ENCODE results near the gene TRIM21.
"Not testable (repeated sequence)": the region's sequence is repeated elsewhere in the genome, so short reads cannot be mapped to it uniquely, and the experiment has no call there.

TRIM21 gene

GRCh38 chr11:4416816-4417215, 23.3 kb upstream of the TRIM21 start:
- no peak for DNase-seq
- Histone ChIP-seq H2BK15ac (replicated peaks; ENCODE audit: low read depth) (no peak overlapping the region), H3K18ac (ENCODE audit: low read length) (no peak overlapping the region), H3K4ac (ENCODE audit: low read depth, low read length) (no peak overlapping the region), H3K79me1 (ENCODE audit: low read length) (no peaks in the 10 kb centered on the region), H3K79me2 (ENCODE audit: control insufficient read depth, insufficient read depth, low read length) (no peaks in the 10 kb centered on the region), H2BK120ac (ENCODE audit: low read depth, low read length) (no peak overlapping the region), H3K27me3 (ENCODE audit: insufficient read depth, low read length, poor library complexity) (no peaks in the 10 kb centered on the region), H3K4me1 (ENCODE audit: control insufficient read depth, low read depth, low read length) (no peaks in the 10 kb centered on the region), H3K36me3 (ENCODE audit: control insufficient read depth, insufficient read depth, low read length) (no peaks in the 10 kb centered on the region), H2AK5ac (ENCODE audit: low read length) (no peak overlapping the region), H2BK5ac (ENCODE audit: low read length) (no peak overlapping the region), H4K5ac (ENCODE audit: low read length) (no peak overlapping the region), H3K23ac (ENCODE audit: low read length) (no peak overlapping the region), H4K8ac (ENCODE audit: low read depth, low read length) (no peak overlapping the region), H3K56ac (ENCODE audit: low read length) (no peak overlapping the region), H3K27ac (ENCODE audit: low read depth, low read length) (no peak overlapping the region), H3K4me2 (ENCODE audit: low read length) (no peak overlapping the region), H3K4me3 (ENCODE audit: low read length) (no peak overlapping the region), H3K9ac (ENCODE audit: low read length) (no peak overlapping the region)
- WGBS (ENCODE audit: extremely low coverage, insufficient coverage, low lambda C conversion rate) = no CpG with 5 or more reads among the region's 1 CpG

GRCh38 chr11:4416306-4416705, 22.8 kb upstream of the TRIM21 start:
- H3K36me3 ChIP-seq (ENCODE audit: control insufficient read depth, insufficient read depth, low read length) = no peaks in the 10 kb centered on the region
- no peak overlapping the region for H3K4me2 ChIP-seq (ENCODE audit: low read length)
- no peak overlapping the region for H3K4me3 ChIP-seq (ENCODE audit: low read length)
- H4K5ac ChIP-seq (ENCODE audit: low read length) = no peak overlapping the region
- H3K4me1 ChIP-seq (ENCODE audit: control insufficient read depth, low read depth, low read length) = no peaks in the 10 kb centered on the region
- no peaks in the 10 kb centered on the region for H3K79me1 ChIP-seq (ENCODE audit: low read length)
- no peak overlapping the region for H2BK15ac ChIP-seq (replicated peaks; ENCODE audit: low read depth)
- no peaks in the 10 kb centered on the region for H3K79me2 ChIP-seq (ENCODE audit: control insufficient read depth, insufficient read depth, low read length)
- no peak overlapping the region for H3K56ac ChIP-seq (ENCODE audit: low read length)
- no peak overlapping the region for H4K8ac ChIP-seq (ENCODE audit: low read depth, low read length)
- DNase-seq = no peak
- no peak overlapping the region for H2BK120ac ChIP-seq (ENCODE audit: low read depth, low read length)
- H3K27me3 ChIP-seq (ENCODE audit: insufficient read depth, low read length, poor library complexity) = no peaks in the 10 kb centered on the region
- H2AK5ac ChIP-seq (ENCODE audit: low read length) = no peak overlapping the region
- no peak overlapping the region for H3K27ac ChIP-seq (ENCODE audit: low read depth, low read length)
- no peak overlapping the region for H3K9ac ChIP-seq (ENCODE audit: low read length)
- no peak overlapping the region for H3K18ac ChIP-seq (ENCODE audit: low read length)
- H3K4ac ChIP-seq (ENCODE audit: low read depth, low read length) = no peak overlapping the region
- no peak overlapping the region for H3K23ac ChIP-seq (ENCODE audit: low read length)
- WGBS (ENCODE audit: extremely low coverage, insufficient coverage, low lambda C conversion rate) = 100% methylated on average over 1 of the region's 1 CpG
- no peak overlapping the region for H2BK5ac ChIP-seq (ENCODE audit: low read length)

- H3K36me3 ChIP-seq (ENCODE audit: control insufficient read depth, insufficient read depth, low read length); H2BK15ac ChIP-seq (replicated peaks; ENCODE audit: low read depth); H3K79me2 ChIP-seq (ENCODE audit: control insufficient read depth, insufficient read depth, low read length); H3K4ac ChIP-seq (ENCODE audit: low read depth, low read length); H2AK5ac ChIP-seq (ENCODE audit: low read length); H3K4me1 ChIP-seq (ENCODE audit: control insufficient read depth, low read depth, low read length); H3K4me2 ChIP-seq (ENCODE audit: low read length); DNase-seq; H3K56ac ChIP-seq (ENCODE audit: low read length); H3K27me3 ChIP-seq (ENCODE audit: insufficient read depth, low read length, poor library complexity); H3K18ac ChIP-seq (ENCODE audit: low read length); H3K79me1 ChIP-seq (ENCODE audit: low read length); H4K8ac ChIP-seq (ENCODE audit: low read depth, low read length); H3K9ac ChIP-seq (ENCODE audit: low read length); H2BK120ac ChIP-seq (ENCODE audit: low read depth, low read length); H3K27ac ChIP-seq (ENCODE audit: low read depth, low read length); H4K5ac ChIP-seq (ENCODE audit: low read length); H2BK5ac ChIP-seq (ENCODE audit: low read length); H3K4me3 ChIP-seq (ENCODE audit: low read length); H3K23ac ChIP-seq (ENCODE audit: low read length): not testable (repeated sequence)
- no CpG with 5 or more reads among the region's 6 CpGs for WGBS (ENCODE audit: extremely low coverage, insufficient coverage, low lambda C conversion rate)
Observed at GRCh38 chr11:4406206-4406605, 12.7 kb upstream of the TRIM21 start.

GRCh38 chr11:4393858-4394223, 339 bp upstream of the TRIM21 start:
- Histone ChIP-seq H3K4me3 (ENCODE audit: low read length) (no peak overlapping the region), H3K4ac (ENCODE audit: low read depth, low read length) (no peak overlapping the region), H4K8ac (ENCODE audit: low read depth, low read length) (no peak overlapping the region), H2BK15ac (replicated peaks; ENCODE audit: low read depth) (no peak overlapping the region), H3K4me1 (ENCODE audit: control insufficient read depth, low read depth, low read length) (peaks cover 3% of the 10 kb centered on the region), H3K9ac (ENCODE audit: low read length) (no peak overlapping the region), H3K4me2 (ENCODE audit: low read length) (no peak overlapping the region), H3K36me3 (ENCODE audit: control insufficient read depth, insufficient read depth, low read length) (no peaks in the 10 kb centered on the region), H3K27ac (ENCODE audit: low read depth, low read length) (no peak overlapping the region), H3K27me3 (ENCODE audit: insufficient read depth, low read length, poor library complexity) (no peaks in the 10 kb centered on the region), H3K18ac (ENCODE audit: low read length) (no peak overlapping the region), H3K79me2 (ENCODE audit: control insufficient read depth, insufficient read depth, low read length) (no peaks in the 10 kb centered on the region), H2AK5ac (ENCODE audit: low read length) (no peak overlapping the region), H2BK5ac (ENCODE audit: low read length) (no peak overlapping the region), H2BK120ac (ENCODE audit: low read depth, low read length) (no peak overlapping the region), H3K23ac (ENCODE audit: low read length) (no peak overlapping the region), H4K5ac (ENCODE audit: low read length) (no peak overlapping the region), H3K79me1 (ENCODE audit: low read length) (peaks cover 2% of the 10 kb centered on the region), H3K56ac (ENCODE audit: low read length) (no peak overlapping the region)
- no peak for DNase-seq
- whole genome bisulfite sequencing (ENCODE audit: extremely low coverage, insufficient coverage, low lambda C conversion rate) = no CpG with 5 or more reads among the region's 11 CpGs

GRCh38 chr11:4388221-4388620, 5.3 kb downstream of the TRIM21 start:
- H4K5ac ChIP-seq (ENCODE audit: low read length) = no peak overlapping the region
- H3K4me2 ChIP-seq (ENCODE audit: low read length) = no peak overlapping the region
- H3K27ac ChIP-seq (ENCODE audit: low read depth, low read length) = no peak overlapping the region
- peaks cover 2% of the 10 kb centered on the region for H3K79me1 ChIP-seq (ENCODE audit: low read length)
- no peak overlapping the region for H3K56ac ChIP-seq (ENCODE audit: low read length)
- WGBS (ENCODE audit: extremely low coverage, insufficient coverage, low lambda C conversion rate) = no CpG with 5 or more reads among the region's 2 CpGs
- no peaks in the 10 kb centered on the region for H3K27me3 ChIP-seq (ENCODE audit: insufficient read depth, low read length, poor library complexity)
- no peak overlapping the region for H3K18ac ChIP-seq (ENCODE audit: low read length)
- no peak overlapping the region for H3K23ac ChIP-seq (ENCODE audit: low read length)
- no peak for DNase-seq
- H2AK5ac ChIP-seq (ENCODE audit: low read length) = no peak overlapping the region
- H3K4ac ChIP-seq (ENCODE audit: low read depth, low read length) = no peak overlapping the region
- no peak overlapping the region for H4K8ac ChIP-seq (ENCODE audit: low read depth, low read length)
- H2BK15ac ChIP-seq (replicated peaks; ENCODE audit: low read depth) = no peak overlapping the region
- H3K9ac ChIP-seq (ENCODE audit: low read length) = no peak overlapping the region
- H2BK120ac ChIP-seq (ENCODE audit: low read depth, low read length) = no peak overlapping the region
- H3K79me2 ChIP-seq (ENCODE audit: control insufficient read depth, insufficient read depth, low read length) = no peaks in the 10 kb centered on the region
- no peak overlapping the region for H3K4me3 ChIP-seq (ENCODE audit: low read length)
- no peak overlapping the region for H2BK5ac ChIP-seq (ENCODE audit: low read length)
- peaks cover 1% of the 10 kb centered on the region for H3K36me3 ChIP-seq (ENCODE audit: control insufficient read depth, insufficient read depth, low read length)
- peaks cover 3% of the 10 kb centered on the region for H3K4me1 ChIP-seq (ENCODE audit: control insufficient read depth, low read depth, low read length)

GRCh38 chr11:4385978-4386740, 7.3 kb downstream of the TRIM21 start:
- Histone ChIP-seq H2AK5ac (ENCODE audit: low read length) (no peak overlapping the region), H3K4ac (ENCODE audit: low read depth, low read length) (no peak overlapping the region), H3K36me3 (ENCODE audit: control insufficient read depth, insufficient read depth, low read length) (peaks cover 1% of the 10 kb centered on the region), H3K18ac (ENCODE audit: low read length) (no peak overlapping the region), H3K27ac (ENCODE audit: low read depth, low read length) (no peak overlapping the region), H3K79me1 (ENCODE audit: low read length) (no peaks in the 10 kb centered on the region), H3K4me3 (ENCODE audit: low read length) (no peak overlapping the region), H2BK15ac (replicated peaks; ENCODE audit: low read depth) (no peak overlapping the region), H3K9ac (ENCODE audit: low read length) (no peak overlapping the region), H4K8ac (ENCODE audit: low read depth, low read length) (no peak overlapping the region), H3K27me3 (ENCODE audit: insufficient read depth, low read length, poor library complexity) (no peaks in the 10 kb centered on the region), H2BK5ac (ENCODE audit: low read length) (no peak overlapping the region), H3K79me2 (ENCODE audit: control insufficient read depth, insufficient read depth, low read length) (no peaks in the 10 kb centered on the region), H2BK120ac (ENCODE audit: low read depth, low read length) (no peak overlapping the region), H3K4me1 (ENCODE audit: control insufficient read depth, low read depth, low read length) (no peaks in the 10 kb centered on the region), H3K23ac (ENCODE audit: low read length) (no peak overlapping the region), H3K56ac (ENCODE audit: low read length) (no peak overlapping the region), H4K5ac (ENCODE audit: low read length) (no peak overlapping the region), H3K4me2 (ENCODE audit: low read length) (no peak overlapping the region)
- no peak for DNase-seq
- WGBS (ENCODE audit: extremely low coverage, insufficient coverage, low lambda C conversion rate) = no CpG with 5 or more reads among the region's 3 CpGs

All from mesendoderm (in vitro differentiated cells).